ENCODE data around the gene NLGN4X. TPM values are rescaled to one million over a fixed set of nuclear protein-coding genes. Genes with fewer than 3 reads are reported as not detected.

The NLGN4X gene
- total and polyA plus RNA-seq, 3 experiments from 2014 or later = 0.21 TPM; not detected in 2

- Mint-ChIP-seq H3K36me3 (no peaks in the 10 kb centered on the region), H3K4me3 (no peak overlapping the region), H3K9me3 (peaks cover 0 to 3% (median 2%) of the 10 kb centered on the region in 5 donors), H3K27ac (no peak overlapping the region), H3K27me3 (no peaks in the 10 kb centered on the region), H3K4me1 (no peaks in the 10 kb centered on the region)
- ChIA-PET POLR2A (no interaction called here), CTCF (no interaction called here)
- Histone ChIP-seq H3K4me3 (ENCODE audit: low read length) (no peak overlapping the region), H3K9me3 (ENCODE audit: low read length) (no peaks in the 10 kb centered on the region), H3K27ac (ENCODE audit: low read depth, low read length) (no peak overlapping the region), H3K27me3 (ENCODE audit: insufficient read depth, low read length, poor library complexity, severe bottlenecking) (no peaks in the 10 kb centered on the region), H3K4me1 (ENCODE audit: insufficient read depth, low read length) (no peaks in the 10 kb centered on the region), H3K36me3 (ENCODE audit: insufficient read depth, low read length) (no peaks in the 10 kb centered on the region)
- DNase-seq = no peak
Measured at GRCh38 chrX:5998901-5999300, 229.8 kb downstream of the NLGN4X start.

- no peak overlapping the region for H3K4me3 ChIP-seq (ENCODE audit: low read length)
- ChIA-PET CTCF (no interaction called here), POLR2A (no interaction called here)
- peaks cover 0 to 3% (median 2%) of the 10 kb centered on the region in 5 donors for H3K9me3 Mint-ChIP-seq
- no peaks in the 10 kb centered on the region for H3K27me3 Mint-ChIP-seq
- H3K27ac ChIP-seq (ENCODE audit: low read depth, low read length) = no peak overlapping the region
- H3K9me3 ChIP-seq (ENCODE audit: low read length) = no peaks in the 10 kb centered on the region
- H3K27me3 ChIP-seq (ENCODE audit: insufficient read depth, low read length, poor library complexity, severe bottlenecking) = no peaks in the 10 kb centered on the region
- H3K36me3 ChIP-seq (ENCODE audit: insufficient read depth, low read length) = no peaks in the 10 kb centered on the region
- no peaks in the 10 kb centered on the region for H3K4me1 ChIP-seq (ENCODE audit: insufficient read depth, low read length)
- no peaks in the 10 kb centered on the region for H3K36me3 Mint-ChIP-seq
- H3K4me1 Mint-ChIP-seq = no peaks in the 10 kb centered on the region
- no peak overlapping the region for H3K27ac Mint-ChIP-seq
- no peak overlapping the region for H3K4me3 Mint-ChIP-seq
- DNase-seq = no peak
Measured at GRCh38 chrX:5998456-5998855, 230.2 kb downstream of the NLGN4X start.

- no peak for DNase-seq
- no peak overlapping the region for H3K4me3 Mint-ChIP-seq
- peaks cover 0 to 11% (median 4%) of the 10 kb centered on the region in 5 donors for H3K9me3 Mint-ChIP-seq
- H3K27ac Mint-ChIP-seq = no peak overlapping the region
- no peaks in the 10 kb centered on the region for H3K36me3 ChIP-seq (ENCODE audit: insufficient read depth, low read length)
- no peaks in the 10 kb centered on the region for H3K4me1 ChIP-seq (ENCODE audit: insufficient read depth, low read length)
- POLR2A ChIA-PET = no interaction called here
- no peaks in the 10 kb centered on the region for H3K27me3 Mint-ChIP-seq
- no peak overlapping the region for H3K4me3 ChIP-seq (ENCODE audit: low read length)
- CTCF ChIA-PET = no interaction called here
- no peaks in the 10 kb centered on the region for H3K4me1 Mint-ChIP-seq
- no peaks in the 10 kb centered on the region for H3K27me3 ChIP-seq (ENCODE audit: insufficient read depth, low read length, poor library complexity, severe bottlenecking)
- H3K36me3 Mint-ChIP-seq = no peaks in the 10 kb centered on the region
- H3K9me3 ChIP-seq (ENCODE audit: low read length) = no peaks in the 10 kb centered on the region
- no peak overlapping the region for H3K27ac ChIP-seq (ENCODE audit: low read depth, low read length)
Measured at GRCh38 chrX:5991393-5991792, 237.3 kb downstream of the NLGN4X start.

GRCh38 chrX:5979338-5979737, 249.3 kb downstream of the NLGN4X start:
- DNase-seq = no peak
- H3K9me3 Mint-ChIP-seq = peaks cover 0 to 7% (median 5%) of the 10 kb centered on the region in 5 donors
- no peaks in the 10 kb centered on the region for H3K4me1 Mint-ChIP-seq
- H3K27ac ChIP-seq (ENCODE audit: low read depth, low read length) = no peak overlapping the region
- no peaks in the 10 kb centered on the region for H3K9me3 ChIP-seq (ENCODE audit: low read length)
- no peaks in the 10 kb centered on the region for H3K36me3 ChIP-seq (ENCODE audit: insufficient read depth, low read length)
- H3K27me3 Mint-ChIP-seq = no peaks in the 10 kb centered on the region
- ChIA-PET CTCF (no interaction called here), POLR2A (no interaction called here)
- H3K27me3 ChIP-seq (ENCODE audit: insufficient read depth, low read length, poor library complexity, severe bottlenecking) = no peaks in the 10 kb centered on the region
- no peak overlapping the region for H3K4me3 ChIP-seq (ENCODE audit: low read length)
- H3K36me3 Mint-ChIP-seq = no peaks in the 10 kb centered on the region
- H3K4me3 Mint-ChIP-seq = no peak overlapping the region
- H3K4me1 ChIP-seq (ENCODE audit: insufficient read depth, low read length) = no peaks in the 10 kb centered on the region
- no peak overlapping the region for H3K27ac Mint-ChIP-seq

GRCh38 chrX:5976332-5976731, 252.3 kb downstream of the NLGN4X start:
- no peak overlapping the region for H3K4me3 Mint-ChIP-seq
- no peaks in the 10 kb centered on the region for H3K4me1 ChIP-seq (ENCODE audit: insufficient read depth, low read length)
- no peak overlapping the region for H3K4me3 ChIP-seq (ENCODE audit: low read length)
- POLR2A ChIA-PET = no interaction called here
- no peaks in the 10 kb centered on the region for H3K27me3 ChIP-seq (ENCODE audit: insufficient read depth, low read length, poor library complexity, severe bottlenecking)
- H3K27ac Mint-ChIP-seq = no peak overlapping the region
- H3K4me1 Mint-ChIP-seq = no peaks in the 10 kb centered on the region
- H3K9me3 Mint-ChIP-seq = peaks cover 0 to 6% (median 2%) of the 10 kb centered on the region in 5 donors
- H3K36me3 Mint-ChIP-seq = no peaks in the 10 kb centered on the region
- H3K9me3 ChIP-seq (ENCODE audit: low read length) = no peaks in the 10 kb centered on the region
- no peaks in the 10 kb centered on the region for H3K27me3 Mint-ChIP-seq
- no peaks in the 10 kb centered on the region for H3K36me3 ChIP-seq (ENCODE audit: insufficient read depth, low read length)
- DNase-seq = no peak
- no peak overlapping the region for H3K27ac ChIP-seq (ENCODE audit: low read depth, low read length)
- CTCF ChIA-PET = no interaction called here

GRCh38 chrX:5971300-5971699, 257.4 kb downstream of the NLGN4X start:
- Mint-ChIP-seq H3K27ac (no peak overlapping the region), H3K36me3 (no peaks in the 10 kb centered on the region), H3K4me3 (no peak overlapping the region), H3K4me1 (no peaks in the 10 kb centered on the region), H3K27me3 (no peaks in the 10 kb centered on the region), H3K9me3 (peaks cover 0 to 11% (median 2%) of the 10 kb centered on the region in 5 donors)
- Histone ChIP-seq H3K9me3 (ENCODE audit: low read length) (no peaks in the 10 kb centered on the region), H3K27ac (ENCODE audit: low read depth, low read length) (no peak overlapping the region), H3K27me3 (ENCODE audit: insufficient read depth, low read length, poor library complexity, severe bottlenecking) (no peaks in the 10 kb centered on the region), H3K4me1 (ENCODE audit: insufficient read depth, low read length) (no peaks in the 10 kb centered on the region), H3K36me3 (ENCODE audit: insufficient read depth, low read length) (no peaks in the 10 kb centered on the region), H3K4me3 (ENCODE audit: low read length) (no peak overlapping the region)
- ChIA-PET POLR2A (no interaction called here), CTCF (no interaction called here)
- no peak for DNase-seq

GRCh38 chrX:5965406-5965805, 263.3 kb downstream of the NLGN4X start:
- no peak overlapping the region for H3K4me3 Mint-ChIP-seq
- Histone ChIP-seq H3K36me3 (ENCODE audit: insufficient read depth, low read length) (no peaks in the 10 kb centered on the region), H3K27ac (ENCODE audit: low read depth, low read length) (no peak overlapping the region), H3K9me3 (ENCODE audit: low read length) (no peaks in the 10 kb centered on the region), H3K27me3 (ENCODE audit: insufficient read depth, low read length, poor library complexity, severe bottlenecking) (no peaks in the 10 kb centered on the region), H3K4me1 (ENCODE audit: insufficient read depth, low read length) (no peaks in the 10 kb centered on the region), H3K4me3 (ENCODE audit: low read length) (no peak overlapping the region)
- peaks cover 0 to 3% (median 2%) of the 10 kb centered on the region in 5 donors for H3K9me3 Mint-ChIP-seq
- CTCF ChIA-PET = no interaction called here
- POLR2A ChIA-PET = no interaction called here
- H3K27me3 Mint-ChIP-seq = no peaks in the 10 kb centered on the region
- no peak for DNase-seq
- H3K4me1 Mint-ChIP-seq = no peaks in the 10 kb centered on the region
- H3K27ac Mint-ChIP-seq = no peak overlapping the region
- H3K36me3 Mint-ChIP-seq = no peaks in the 10 kb centered on the region

GRCh38 chrX:5959286-5959685, 269.4 kb downstream of the NLGN4X start:
- Histone ChIP-seq H3K4me3 (ENCODE audit: low read length) (no peak overlapping the region), H3K27me3 (ENCODE audit: insufficient read depth, low read length, poor library complexity, severe bottlenecking) (no peaks in the 10 kb centered on the region), H3K27ac (ENCODE audit: low read depth, low read length) (no peak overlapping the region), H3K9me3 (ENCODE audit: low read length) (no peaks in the 10 kb centered on the region), H3K36me3 (ENCODE audit: insufficient read depth, low read length) (no peaks in the 10 kb centered on the region), H3K4me1 (ENCODE audit: insufficient read depth, low read length) (no peaks in the 10 kb centered on the region)
- H3K9me3 Mint-ChIP-seq = peaks cover 0 to 3% (median 0%) of the 10 kb centered on the region in 5 donors
- H3K27me3 Mint-ChIP-seq = no peaks in the 10 kb centered on the region
- H3K27ac Mint-ChIP-seq = no peak overlapping the region
- ChIA-PET CTCF (no interaction called here), POLR2A (no interaction called here)
- H3K36me3 Mint-ChIP-seq = no peaks in the 10 kb centered on the region
- H3K4me3 Mint-ChIP-seq = no peak overlapping the region
- H3K4me1 Mint-ChIP-seq = no peaks in the 10 kb centered on the region
- no peak for DNase-seq

GRCh38 chrX:5958523-5958922, 270.1 kb downstream of the NLGN4X start:
- Histone ChIP-seq H3K36me3 (ENCODE audit: insufficient read depth, low read length) (no peaks in the 10 kb centered on the region), H3K4me1 (ENCODE audit: insufficient read depth, low read length) (no peaks in the 10 kb centered on the region), H3K27me3 (ENCODE audit: insufficient read depth, low read length, poor library complexity, severe bottlenecking) (no peaks in the 10 kb centered on the region), H3K4me3 (ENCODE audit: low read length) (no peak overlapping the region), H3K9me3 (ENCODE audit: low read length) (no peaks in the 10 kb centered on the region), H3K27ac (ENCODE audit: low read depth, low read length) (no peak overlapping the region)
- Mint-ChIP-seq H3K36me3 (no peaks in the 10 kb centered on the region), H3K4me1 (no peaks in the 10 kb centered on the region), H3K27me3 (no peaks in the 10 kb centered on the region), H3K27ac (no peak overlapping the region), H3K9me3 (peaks cover 0 to 2% (median 0%) of the 10 kb centered on the region in 5 donors), H3K4me3 (no peak overlapping the region)
- ChIA-PET CTCF (no interaction called here), POLR2A (no interaction called here)
- no peak for DNase-seq

Data from CD8-positive, alpha-beta memory T cell (primary cell).